GM19397 (cell line): ENCODE measurements around the gene OGDHL.

Experiments used
- ATAC-seq: cut with Tn5 transposase; IDR thresholded peaks from one replicate; pipeline ENCODE4 v1.9.1; 2021; ENCODE audit warnings: mild to moderate bottlenecking, moderate library complexity; ENCODE audit not compliant: unreplicated experiment

OGDHL gene

DNA sequence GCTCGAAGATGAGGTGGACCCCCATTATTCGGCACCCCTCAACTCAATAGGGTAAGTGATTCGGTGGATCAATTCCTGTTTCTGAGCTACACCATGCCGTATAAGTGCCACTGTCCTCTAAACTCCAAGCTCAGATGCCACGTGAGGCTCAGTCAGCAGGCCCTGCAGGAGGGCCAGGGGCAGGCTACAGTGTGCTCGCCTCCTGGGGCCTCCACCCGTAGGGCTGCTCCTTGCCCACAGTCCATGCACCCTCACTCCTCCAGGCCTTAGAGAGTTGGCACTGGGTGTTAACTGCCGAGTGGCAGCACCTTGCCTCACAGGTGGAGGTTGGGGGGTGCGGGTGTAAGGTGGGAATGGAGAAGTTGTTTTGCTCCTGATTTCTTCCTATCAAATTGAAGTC is 70.5 kb downstream of the OGDHL start:
- ATAC-seq = no peak

DNA sequence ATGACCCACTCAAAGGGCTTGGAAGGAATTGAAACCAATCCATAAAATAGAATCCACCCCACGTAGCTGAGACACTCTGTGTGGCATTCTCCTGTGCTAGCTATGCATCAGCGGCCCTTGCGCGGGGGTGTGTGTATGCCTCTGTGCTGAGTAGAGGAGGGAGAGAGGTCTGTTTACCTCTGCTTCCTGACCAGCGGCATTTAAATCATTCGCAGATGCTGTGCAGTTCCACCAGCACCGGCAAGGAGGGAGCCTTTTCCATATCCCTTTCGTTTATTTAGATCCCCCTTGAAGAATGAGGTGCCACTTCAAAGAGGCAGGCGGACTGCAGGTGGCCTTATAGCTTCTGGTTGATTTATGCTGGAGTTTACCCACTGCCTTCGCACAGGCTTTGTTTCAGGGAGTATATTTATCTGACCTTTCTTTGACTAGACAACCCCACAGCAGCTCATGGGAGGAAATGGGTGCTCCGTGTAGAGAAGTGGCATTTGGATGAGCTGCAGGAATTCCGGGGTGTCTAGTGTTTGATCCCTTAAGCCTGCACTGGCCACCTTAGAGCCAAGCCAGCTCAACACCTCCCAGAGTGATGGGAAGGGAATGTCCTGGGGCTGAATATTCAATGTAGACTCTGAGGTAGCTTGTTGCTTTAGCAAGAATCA is 71.3 kb downstream of the OGDHL start:
- ATAC-seq = no peak

DNA sequence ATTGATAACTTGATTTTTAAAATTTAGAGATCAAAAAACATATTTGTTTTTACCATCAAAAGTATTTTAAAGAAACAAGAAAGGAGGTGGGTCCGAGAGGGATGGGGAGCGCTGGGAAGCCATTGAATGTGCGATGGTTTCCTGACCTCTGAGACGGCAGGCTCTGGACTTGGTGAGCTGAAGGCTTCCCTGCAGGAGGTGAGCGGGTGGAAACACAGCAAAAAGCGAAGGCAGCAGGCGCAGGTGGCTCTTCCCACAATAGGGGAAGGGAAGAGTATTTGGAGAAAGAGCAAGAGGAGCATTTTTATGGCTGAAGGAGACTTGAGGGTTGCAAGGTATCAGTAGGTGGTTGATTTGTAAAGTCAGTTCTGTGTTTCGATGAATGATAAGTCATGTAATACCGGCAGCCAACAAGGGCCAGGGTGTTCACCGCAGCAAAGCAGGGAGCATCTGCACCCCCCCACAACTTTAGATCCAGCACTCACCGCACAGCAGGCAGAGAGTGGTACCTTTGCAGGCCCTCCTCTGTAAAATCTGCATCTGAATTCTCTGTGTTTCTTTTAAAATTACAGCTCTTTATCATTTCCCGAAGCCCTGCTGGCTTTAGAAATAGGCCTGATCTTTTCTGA is 72.1 kb downstream of the OGDHL start:
- ATAC-seq = no peak

DNA sequence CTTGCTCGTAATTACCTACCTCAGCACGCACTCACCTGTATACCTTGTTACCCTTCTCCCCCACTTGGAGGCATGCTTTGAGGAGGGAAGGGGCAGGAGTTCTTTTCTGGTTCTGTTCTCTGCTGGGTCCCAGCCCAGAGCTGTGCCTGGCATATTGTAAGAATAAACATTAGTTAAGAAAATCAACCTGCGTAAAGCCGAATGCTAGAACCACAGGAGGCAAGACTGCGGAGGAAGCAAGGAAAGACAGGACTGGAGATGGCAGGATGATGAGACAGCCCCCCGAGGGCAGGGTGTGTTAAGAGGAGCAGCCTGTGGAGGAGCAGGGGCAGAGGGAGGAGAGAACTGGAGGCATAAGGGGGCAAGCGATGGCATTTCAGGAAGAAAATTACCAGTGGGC is 73.2 kb downstream of the OGDHL start:
- ATAC-seq = no peak

DNA sequence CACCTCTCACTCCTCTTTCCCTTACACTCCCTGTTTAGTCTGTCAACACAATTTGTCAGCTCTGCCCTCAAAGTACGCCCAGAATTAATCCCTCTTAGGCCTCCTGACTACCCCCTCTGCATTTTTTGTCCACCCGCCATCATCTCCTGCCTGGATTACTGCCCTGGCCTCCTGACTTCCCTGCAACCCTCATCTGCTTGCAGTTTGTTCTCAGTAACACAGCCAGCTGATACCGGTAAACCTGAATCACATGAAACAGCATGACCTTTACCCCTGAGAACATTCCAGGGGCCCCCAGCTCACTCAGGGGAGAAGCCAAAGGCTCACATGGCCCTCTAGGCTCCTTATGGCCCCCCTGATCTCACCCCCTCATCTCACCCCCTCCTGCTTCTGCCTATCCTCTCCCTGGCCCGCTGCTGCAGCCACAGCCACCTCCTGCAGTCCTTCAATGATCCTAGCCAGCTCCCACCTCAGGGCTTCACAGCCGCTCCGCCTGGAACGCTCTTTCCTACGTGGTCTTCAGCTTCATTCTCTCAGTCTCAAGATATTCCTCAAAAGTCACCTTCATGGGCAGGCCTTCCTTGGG is 73.8 kb downstream of the OGDHL start:
- ATAC-seq = no peak

DNA sequence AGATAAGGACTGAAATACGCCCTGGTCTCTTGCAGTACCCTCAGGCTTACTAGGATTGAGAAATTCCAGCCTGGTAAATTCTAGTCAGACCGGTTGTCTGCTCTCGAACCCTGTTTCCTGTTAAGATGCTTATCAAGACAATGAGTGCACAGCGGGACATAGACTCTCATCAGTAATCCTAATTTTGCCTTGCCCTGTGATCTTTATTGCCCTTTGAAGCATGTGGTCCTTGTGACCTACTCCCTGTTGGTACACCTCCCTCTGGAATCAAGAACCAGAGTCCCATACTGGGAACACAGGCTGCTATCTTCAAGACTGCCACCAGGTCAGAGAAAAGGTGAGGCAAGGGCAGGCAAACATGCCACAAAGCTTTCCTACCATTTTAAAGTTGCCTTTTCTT is 75.5 kb downstream of the OGDHL start:
- no peak for ATAC-seq
